GM19035 (cell line): ENCODE data around the gene RAI2.
"Not testable (repeated sequence)": the region's sequence is repeated elsewhere in the genome, so short reads cannot be mapped to it uniquely, and the experiment has no call there.

ENCODE experiments used
- ATAC-seq: cut with Tn5 transposase; IDR thresholded peaks from one replicate; pipeline ENCODE4 v1.9.1; 2021; ENCODE audit not compliant: unreplicated experiment

Gene RAI2

DNA sequence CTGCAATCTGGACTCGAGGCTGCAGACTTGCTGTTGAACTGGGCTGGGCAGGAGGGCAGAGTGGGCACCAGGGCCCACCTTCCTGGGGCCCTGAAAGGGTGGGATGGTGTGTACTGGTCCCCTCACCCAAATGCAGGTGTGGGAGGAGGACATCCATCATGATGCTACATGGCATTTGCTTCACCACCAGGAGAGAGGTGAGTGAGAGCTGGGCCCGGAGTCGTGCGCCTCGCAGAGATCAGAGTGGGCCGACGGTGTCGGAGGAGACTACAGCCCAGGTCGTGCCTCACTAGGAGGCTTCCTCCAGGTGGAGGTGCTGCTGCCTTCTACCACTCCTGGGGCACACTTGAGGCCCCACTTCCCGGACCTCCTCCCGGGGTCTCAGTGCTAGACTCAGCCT, 73.5 kb downstream of the RAI2 start:
- no peak for ATAC-seq

GRCh38 chrX:17786554-17787347, 74.3 kb downstream of the RAI2 start:
- not testable (repeated sequence) for ATAC-seq

DNA sequence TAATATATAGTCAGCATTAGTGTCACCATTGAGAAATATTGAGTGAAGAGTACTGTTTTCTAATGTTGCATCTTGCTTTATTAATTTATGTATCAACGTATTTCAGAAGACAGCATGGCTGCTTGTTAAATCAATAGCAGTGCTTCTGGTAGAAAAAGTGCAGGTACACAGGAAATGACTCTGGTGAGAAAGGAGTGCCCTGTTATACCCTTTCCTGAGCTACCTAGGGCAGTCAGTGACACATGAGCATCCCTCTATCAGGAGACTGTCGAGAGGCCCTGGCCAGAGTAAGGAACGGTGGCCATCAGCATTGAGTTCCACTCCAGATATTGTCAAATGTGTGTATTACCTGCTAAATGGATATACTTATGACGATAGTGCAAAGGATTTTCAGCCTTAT, 81.7 kb downstream of the RAI2 start:
- no peak for ATAC-seq

DNA sequence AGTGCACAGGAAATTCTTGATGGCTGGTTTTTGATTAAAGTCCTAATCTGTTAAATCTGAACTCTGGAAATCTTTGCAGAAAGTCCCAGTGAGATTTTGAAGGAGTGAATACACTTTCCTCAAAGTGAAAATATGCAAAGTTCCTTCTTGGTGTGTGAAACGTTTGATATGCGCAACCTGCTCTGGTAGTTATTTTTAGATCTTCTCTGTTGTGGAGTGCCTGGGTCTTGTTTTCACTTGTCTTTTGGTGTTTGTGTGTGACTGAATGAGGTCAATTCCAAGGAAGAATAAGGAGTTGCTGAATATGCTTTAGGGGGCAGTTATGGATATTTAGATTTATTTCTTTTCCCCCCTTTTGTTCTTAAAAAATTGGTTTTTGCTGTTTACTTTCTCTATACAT, 82.1 kb downstream of the RAI2 start:
- no peak for ATAC-seq

GRCh38 chrX:17774053-17774452, 87.0 kb downstream of the RAI2 start:
- no peak for ATAC-seq

DNA sequence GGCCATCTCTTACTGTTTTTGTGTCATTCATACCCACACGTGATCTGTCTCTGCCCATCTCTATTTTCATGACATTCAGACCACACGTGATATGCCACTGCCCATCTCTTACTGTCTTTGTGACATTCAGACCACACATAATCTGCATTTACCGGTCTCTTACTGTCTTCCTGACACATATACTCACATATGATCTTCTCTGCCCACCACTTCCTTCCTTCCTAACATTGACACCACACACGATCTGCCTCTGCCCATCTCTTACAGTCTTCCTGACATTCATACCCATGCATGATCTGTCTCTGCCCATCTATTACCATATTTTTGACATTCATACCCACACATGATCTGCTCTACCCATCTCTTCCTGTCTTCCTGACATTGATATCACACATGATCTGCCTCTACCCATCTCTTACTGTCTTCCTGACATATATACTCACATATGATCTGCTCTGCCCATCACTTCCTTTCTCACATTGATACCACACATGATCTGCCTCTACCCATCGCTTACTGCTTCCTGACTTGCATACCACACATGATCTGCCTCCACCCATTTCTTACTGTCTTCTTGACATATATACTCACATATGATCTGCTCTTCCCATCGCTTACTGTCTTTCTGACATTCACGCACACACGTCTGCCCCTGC, 87.7 kb downstream of the RAI2 start:
- ATAC-seq, result no peak

GRCh38 chrX:17769701-17770269, 91.3 kb downstream of the RAI2 start:
- no peak for ATAC-seq

GRCh38 chrX:17768997-17769396, 92.1 kb downstream of the RAI2 start:
- no peak for ATAC-seq

GRCh38 chrX:17767734-17768133, 93.4 kb downstream of the RAI2 start:
- ATAC-seq, result no peak

DNA sequence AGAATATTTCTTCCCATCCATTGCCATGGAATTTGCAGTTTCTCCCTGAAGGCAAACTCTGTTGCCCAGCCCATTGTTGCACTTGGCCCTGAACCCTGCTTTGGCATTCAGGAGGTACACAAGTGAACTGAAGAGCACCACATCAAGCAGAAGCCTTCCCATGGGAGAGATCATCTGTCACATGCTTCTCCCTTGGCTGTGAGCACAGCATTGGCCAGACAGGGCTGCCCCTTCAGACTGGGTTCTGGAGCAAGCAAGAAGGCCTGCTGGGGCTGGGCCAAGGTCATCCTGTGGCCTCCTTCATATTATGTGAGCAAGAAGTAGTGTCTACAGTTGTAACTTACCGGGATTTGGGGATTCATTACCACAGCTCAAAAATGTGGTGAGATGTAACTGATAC, 101.1 kb downstream of the RAI2 start:
- ATAC-seq, result no peak

DNA sequence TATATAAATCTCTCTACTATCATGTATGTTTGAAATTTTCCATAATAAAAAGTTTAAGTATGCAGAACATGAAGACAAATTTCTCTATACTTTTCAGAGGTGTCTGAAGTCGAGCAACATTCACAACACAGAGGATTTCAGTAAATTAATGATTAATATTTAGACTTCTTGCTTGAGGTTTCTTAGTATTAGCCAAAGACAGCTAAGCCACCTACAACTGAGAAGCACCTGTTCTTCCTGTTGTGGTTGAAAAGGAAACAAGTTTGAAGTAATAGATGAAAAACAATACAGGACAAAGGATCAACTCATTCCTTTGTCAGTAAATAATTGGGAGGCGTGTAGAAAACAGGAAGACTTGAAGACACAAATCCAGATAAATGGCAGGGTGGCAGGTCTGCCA, 102.7 kb downstream of the RAI2 start:
- ATAC-seq, result peak; percentile 68

GRCh38 chrX:17750436-17750835, 110.7 kb downstream of the RAI2 start:
- no peak for ATAC-seq
